Measurements from ENCODE around the gene TPI1. TPM values are rescaled to one million over a fixed set of nuclear protein-coding genes. Genes with fewer than 3 reads are reported as not detected.
A peak's percentile ranks its signal among the peaks of the same experiment; 100 is the strongest.

Gene TPI1
- total RNA-seq, 1 experiment from 2014 or later = 1,045 TPM

DNA sequence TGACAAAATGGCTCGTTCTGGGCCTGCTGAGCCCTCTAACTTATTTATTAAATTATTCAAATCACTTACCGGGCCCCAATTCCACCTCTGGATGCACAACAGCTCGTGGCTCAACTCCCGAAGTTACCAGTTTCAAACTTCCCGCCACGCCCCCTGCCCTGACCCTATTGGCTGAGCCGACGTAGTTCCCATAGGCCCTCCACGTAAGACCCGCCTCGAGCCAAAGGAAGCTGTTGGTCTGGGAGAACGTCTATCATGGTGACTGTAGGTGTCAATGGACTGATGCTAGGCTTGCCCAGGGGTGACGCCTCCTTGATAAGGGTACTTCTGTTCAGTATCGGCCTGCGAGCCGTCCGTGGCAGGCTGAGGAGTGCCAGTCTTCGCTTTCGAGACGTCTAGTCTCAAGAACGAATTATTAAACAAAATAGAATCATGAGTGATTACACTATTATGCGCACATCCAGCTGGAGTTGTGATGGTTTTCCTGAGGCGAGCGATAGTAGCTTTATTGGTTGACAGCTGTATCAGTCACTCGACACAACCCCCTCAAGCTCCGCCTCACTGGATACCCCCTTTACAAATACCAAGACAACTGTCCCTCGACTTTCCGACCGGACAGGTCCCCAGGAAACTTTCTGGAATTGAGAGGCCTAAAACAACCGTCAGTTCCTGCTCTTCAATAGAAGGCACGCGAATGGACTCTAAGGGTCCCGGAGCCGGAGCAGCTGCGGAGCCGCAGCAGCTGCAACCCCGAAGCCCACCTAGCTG is 16.0 kb upstream of the TPI1 start, which contains the start of gene CDCA3 (continued):
- TF ChIP-seq NFYB (CRISPR knock-in tag; conservative IDR thresholded peaks at IDR 0.05; ENCODE audit: low read depth) (peak; percentile 96), FOXJ3 (CRISPR knock-in tag; IDR thresholded peaks at IDR 0.05; ENCODE audit: borderline replicate concordance) (no peak), NR1H2 (CRISPR knock-in tag; IDR thresholded peaks at IDR 0.05) (no peak), MXD4 (CRISPR knock-in tag; IDR thresholded peaks at IDR 0.05; ENCODE audit: borderline replicate concordance) (no peak), ZNF317 (CRISPR knock-in tag; IDR thresholded peaks at IDR 0.05; ENCODE audit: borderline replicate concordance, low read depth) (no peak), CREB1 (CRISPR knock-in tag; IDR thresholded peaks at IDR 0.05) (no peak), NR3C1 (CRISPR knock-in tag; conservative IDR thresholded peaks at IDR 0.05; ENCODE audit: low read depth) (no peak), RORB (CRISPR knock-in tag; IDR thresholded peaks at IDR 0.05) (no peak), ATF1 (CRISPR knock-in tag; IDR thresholded peaks at IDR 0.05) (no peak)
- TF ChIP-seq, protein P1, sequence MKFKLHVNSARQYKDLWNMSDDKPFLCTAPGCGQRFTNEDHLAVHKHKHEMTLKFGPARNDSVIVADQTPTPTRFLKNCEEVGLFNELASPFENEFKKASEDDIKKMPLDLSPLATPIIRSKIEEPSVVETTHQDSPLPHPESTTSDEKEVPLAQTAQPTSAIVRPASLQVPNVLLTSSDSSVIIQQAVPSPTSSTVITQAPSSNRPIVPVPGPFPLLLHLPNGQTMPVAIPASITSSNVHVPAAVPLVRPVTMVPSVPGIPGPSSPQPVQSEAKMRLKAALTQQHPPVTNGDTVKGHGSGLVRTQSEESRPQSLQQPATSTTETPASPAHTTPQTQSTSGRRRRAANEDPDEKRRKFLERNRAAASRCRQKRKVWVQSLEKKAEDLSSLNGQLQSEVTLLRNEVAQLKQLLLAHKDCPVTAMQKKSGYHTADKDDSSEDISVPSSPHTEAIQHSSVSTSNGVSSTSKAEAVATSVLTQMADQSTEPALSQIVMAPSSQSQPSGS (CRISPR knock-in tag; IDR thresholded peaks at IDR 0.05; ENCODE audit: borderline replicate concordance, low read depth) = no peak
- TF ChIP-seq, protein P2, sequence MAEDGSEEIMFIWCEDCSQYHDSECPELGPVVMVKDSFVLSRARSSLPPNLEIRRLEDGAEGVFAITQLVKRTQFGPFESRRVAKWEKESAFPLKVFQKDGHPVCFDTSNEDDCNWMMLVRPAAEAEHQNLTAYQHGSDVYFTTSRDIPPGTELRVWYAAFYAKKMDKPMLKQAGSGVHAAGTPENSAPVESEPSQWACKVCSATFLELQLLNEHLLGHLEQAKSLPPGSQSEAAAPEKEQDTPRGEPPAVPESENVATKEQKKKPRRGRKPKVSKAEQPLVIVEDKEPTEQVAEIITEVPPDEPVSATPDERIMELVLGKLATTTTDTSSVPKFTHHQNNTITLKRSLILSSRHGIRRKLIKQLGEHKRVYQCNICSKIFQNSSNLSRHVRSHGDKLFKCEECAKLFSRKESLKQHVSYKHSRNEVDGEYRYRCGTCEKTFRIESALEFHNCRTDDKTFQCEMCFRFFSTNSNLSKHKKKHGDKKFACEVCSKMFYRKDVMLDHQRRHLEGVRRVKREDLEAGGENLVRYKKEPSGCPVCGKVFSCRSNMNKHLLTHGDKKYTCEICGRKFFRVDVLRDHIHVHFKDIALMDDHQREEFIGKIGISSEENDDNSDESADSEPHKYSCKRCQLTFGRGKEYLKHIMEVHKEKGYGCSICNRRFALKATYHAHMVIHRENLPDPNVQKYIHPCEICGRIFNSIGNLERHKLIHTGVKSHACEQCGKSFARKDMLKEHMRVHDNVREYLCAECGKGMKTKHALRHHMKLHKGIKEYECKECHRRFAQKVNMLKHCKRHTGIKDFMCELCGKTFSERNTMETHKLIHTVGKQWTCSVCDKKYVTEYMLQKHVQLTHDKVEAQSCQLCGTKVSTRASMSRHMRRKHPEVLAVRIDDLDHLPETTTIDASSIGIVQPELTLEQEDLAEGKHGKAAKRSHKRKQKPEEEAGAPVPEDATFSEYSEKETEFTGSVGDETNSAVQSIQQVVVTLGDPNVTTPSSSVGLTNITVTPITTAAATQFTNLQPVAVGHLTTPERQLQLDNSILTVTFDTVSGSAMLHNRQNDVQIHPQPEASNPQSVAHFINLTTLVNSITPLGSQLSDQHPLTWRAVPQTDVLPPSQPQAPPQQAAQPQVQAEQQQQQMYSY (CRISPR knock-in tag; IDR thresholded peaks at IDR 0.05) = no peak
- TF ChIP-seq, protein P3, sequence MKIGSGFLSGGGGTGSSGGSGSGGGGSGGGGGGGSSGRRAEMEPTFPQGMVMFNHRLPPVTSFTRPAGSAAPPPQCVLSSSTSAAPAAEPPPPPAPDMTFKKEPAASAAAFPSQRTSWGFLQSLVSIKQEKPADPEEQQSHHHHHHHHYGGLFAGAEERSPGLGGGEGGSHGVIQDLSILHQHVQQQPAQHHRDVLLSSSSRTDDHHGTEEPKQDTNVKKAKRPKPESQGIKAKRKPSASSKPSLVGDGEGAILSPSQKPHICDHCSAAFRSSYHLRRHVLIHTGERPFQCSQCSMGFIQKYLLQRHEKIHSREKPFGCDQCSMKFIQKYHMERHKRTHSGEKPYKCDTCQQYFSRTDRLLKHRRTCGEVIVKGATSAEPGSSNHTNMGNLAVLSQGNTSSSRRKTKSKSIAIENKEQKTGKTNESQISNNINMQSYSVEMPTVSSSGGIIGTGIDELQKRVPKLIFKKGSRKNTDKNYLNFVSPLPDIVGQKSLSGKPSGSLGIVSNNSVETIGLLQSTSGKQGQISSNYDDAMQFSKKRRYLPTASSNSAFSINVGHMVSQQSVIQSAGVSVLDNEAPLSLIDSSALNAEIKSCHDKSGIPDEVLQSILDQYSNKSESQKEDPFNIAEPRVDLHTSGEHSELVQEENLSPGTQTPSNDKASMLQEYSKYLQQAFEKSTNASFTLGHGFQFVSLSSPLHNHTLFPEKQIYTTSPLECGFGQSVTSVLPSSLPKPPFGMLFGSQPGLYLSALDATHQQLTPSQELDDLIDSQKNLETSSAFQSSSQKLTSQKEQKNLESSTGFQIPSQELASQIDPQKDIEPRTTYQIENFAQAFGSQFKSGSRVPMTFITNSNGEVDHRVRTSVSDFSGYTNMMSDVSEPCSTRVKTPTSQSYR (CRISPR knock-in tag; IDR thresholded peaks at IDR 0.05) = no peak
- TF ChIP-seq, protein P4, sequence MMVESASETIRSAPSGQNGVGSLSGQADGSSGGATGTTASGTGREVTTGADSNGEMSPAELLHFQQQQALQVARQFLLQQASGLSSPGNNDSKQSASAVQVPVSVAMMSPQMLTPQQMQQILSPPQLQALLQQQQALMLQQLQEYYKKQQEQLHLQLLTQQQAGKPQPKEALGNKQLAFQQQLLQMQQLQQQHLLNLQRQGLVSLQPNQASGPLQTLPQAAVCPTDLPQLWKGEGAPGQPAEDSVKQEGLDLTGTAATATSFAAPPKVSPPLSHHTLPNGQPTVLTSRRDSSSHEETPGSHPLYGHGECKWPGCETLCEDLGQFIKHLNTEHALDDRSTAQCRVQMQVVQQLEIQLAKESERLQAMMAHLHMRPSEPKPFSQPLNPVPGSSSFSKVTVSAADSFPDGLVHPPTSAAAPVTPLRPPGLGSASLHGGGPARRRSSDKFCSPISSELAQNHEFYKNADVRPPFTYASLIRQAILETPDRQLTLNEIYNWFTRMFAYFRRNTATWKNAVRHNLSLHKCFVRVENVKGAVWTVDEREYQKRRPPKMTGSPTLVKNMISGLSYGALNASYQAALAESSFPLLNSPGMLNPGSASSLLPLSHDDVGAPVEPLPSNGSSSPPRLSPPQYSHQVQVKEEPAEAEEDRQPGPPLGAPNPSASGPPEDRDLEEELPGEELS (CRISPR knock-in tag; IDR thresholded peaks at IDR 0.05) = no peak
- TF ChIP-seq, protein P5, sequence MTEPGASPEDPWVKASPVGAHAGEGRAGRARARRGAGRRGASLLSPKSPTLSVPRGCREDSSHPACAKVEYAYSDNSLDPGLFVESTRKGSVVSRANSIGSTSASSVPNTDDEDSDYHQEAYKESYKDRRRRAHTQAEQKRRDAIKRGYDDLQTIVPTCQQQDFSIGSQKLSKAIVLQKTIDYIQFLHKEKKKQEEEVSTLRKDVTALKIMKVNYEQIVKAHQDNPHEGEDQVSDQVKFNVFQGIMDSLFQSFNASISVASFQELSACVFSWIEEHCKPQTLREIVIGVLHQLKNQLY (CRISPR knock-in tag; IDR thresholded peaks at IDR 0.05) = no peak
- TF ChIP-seq, protein P6, sequence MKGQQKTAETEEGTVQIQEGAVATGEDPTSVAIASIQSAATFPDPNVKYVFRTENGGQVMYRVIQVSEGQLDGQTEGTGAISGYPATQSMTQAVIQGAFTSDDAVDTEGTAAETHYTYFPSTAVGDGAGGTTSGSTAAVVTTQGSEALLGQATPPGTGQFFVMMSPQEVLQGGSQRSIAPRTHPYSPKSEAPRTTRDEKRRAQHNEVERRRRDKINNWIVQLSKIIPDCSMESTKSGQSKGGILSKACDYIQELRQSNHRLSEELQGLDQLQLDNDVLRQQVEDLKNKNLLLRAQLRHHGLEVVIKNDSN (CRISPR knock-in tag; IDR thresholded peaks at IDR 0.05) = 0 out of 2 replicates have a peak, but pooled peaks have one; percentile 31
- TF ChIP-seq, protein P7, sequence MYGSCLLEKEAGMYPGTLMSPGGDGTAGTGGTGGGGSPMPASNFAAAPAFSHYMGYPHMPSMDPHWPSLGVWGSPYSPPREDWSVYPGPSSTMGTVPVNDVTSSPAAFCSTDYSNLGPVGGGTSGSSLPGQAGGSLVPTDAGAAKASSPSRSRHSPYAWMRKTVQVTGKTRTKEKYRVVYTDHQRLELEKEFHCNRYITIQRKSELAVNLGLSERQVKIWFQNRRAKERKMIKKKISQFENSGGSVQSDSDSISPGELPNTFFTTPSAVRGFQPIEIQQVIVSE (CRISPR knock-in tag; IDR thresholded peaks at IDR 0.05; ENCODE audit: borderline replicate concordance) = no peak
- TF ChIP-seq, protein P8, sequence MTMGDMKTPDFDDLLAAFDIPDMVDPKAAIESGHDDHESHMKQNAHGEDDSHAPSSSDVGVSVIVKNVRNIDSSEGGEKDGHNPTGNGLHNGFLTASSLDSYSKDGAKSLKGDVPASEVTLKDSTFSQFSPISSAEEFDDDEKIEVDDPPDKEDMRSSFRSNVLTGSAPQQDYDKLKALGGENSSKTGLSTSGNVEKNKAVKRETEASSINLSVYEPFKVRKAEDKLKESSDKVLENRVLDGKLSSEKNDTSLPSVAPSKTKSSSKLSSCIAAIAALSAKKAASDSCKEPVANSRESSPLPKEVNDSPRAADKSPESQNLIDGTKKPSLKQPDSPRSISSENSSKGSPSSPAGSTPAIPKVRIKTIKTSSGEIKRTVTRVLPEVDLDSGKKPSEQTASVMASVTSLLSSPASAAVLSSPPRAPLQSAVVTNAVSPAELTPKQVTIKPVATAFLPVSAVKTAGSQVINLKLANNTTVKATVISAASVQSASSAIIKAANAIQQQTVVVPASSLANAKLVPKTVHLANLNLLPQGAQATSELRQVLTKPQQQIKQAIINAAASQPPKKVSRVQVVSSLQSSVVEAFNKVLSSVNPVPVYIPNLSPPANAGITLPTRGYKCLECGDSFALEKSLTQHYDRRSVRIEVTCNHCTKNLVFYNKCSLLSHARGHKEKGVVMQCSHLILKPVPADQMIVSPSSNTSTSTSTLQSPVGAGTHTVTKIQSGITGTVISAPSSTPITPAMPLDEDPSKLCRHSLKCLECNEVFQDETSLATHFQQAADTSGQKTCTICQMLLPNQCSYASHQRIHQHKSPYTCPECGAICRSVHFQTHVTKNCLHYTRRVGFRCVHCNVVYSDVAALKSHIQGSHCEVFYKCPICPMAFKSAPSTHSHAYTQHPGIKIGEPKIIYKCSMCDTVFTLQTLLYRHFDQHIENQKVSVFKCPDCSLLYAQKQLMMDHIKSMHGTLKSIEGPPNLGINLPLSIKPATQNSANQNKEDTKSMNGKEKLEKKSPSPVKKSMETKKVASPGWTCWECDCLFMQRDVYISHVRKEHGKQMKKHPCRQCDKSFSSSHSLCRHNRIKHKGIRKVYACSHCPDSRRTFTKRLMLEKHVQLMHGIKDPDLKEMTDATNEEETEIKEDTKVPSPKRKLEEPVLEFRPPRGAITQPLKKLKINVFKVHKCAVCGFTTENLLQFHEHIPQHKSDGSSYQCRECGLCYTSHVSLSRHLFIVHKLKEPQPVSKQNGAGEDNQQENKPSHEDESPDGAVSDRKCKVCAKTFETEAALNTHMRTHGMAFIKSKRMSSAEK (CRISPR knock-in tag; IDR thresholded peaks at IDR 0.05; ENCODE audit: borderline replicate concordance) = 0 out of 2 replicates have a peak, but pooled peaks have one; percentile 7
- TF ChIP-seq, protein P9, sequence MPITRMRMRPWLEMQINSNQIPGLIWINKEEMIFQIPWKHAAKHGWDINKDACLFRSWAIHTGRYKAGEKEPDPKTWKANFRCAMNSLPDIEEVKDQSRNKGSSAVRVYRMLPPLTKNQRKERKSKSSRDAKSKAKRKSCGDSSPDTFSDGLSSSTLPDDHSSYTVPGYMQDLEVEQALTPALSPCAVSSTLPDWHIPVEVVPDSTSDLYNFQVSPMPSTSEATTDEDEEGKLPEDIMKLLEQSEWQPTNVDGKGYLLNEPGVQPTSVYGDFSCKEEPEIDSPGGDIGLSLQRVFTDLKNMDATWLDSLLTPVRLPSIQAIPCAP (CRISPR knock-in tag; IDR thresholded peaks at IDR 0.05) = no peak

All from WTC11 (cell line).